ENCODE data around the gene CDKAL1.

GRCh38 chr6:20816126-20816525 lies 281.9 kb downstream of the CDKAL1 start:
- TF ChIP-seq CTCF (conservative IDR thresholded peaks at IDR 0.05), result no peak
- TF ChIP-seq EZH2 (IDR thresholded peaks at IDR 0.05; ENCODE audit: low read depth), result no peak
